Mesenchymal stem cell (in vitro differentiated cells and primary cell): ENCODE results near the gene ZNF316.

Source experiments
- DNase-seq: peaks from one replicate; pipeline ENCODE4 v3.0.0-alpha.2; 2013
- H2AFZ ChIP-seq: one replicate; pipeline ENCODE4 v1.6.1; 2013; ENCODE audit warnings: low read depth, mild to moderate bottlenecking, control low read depth, inconsistent platforms, low read length, moderate library complexity
- H2AK5ac ChIP-seq: 2 replicates; pipeline ENCODE4 v1.6.1; 2013; ENCODE audit warnings: low read length, moderate library complexity, mild to moderate bottlenecking, inconsistent platforms; ENCODE audit not compliant: severe bottlenecking
- H2BK120ac ChIP-seq: one replicate; pipeline ENCODE4 v1.6.1; 2013; ENCODE audit warnings: low read depth, mild to moderate bottlenecking, inconsistent platforms, low read length, moderate library complexity
- H2BK12ac ChIP-seq, 2 experiments: one replicate each; pipeline ENCODE4 v1.6.1; 2013; ENCODE audit warnings: inconsistent platforms in 2 of 2, low read length in 2 of 2, mild to moderate bottlenecking in 2 of 2, moderate library complexity in 2 of 2, control low read depth in 1 of 2
- H2BK15ac ChIP-seq: one replicate; pipeline ENCODE4 v1.6.1; 2013; ENCODE audit warnings: mild to moderate bottlenecking, low read depth, inconsistent platforms; ENCODE audit not compliant: poor library complexity, severe bottlenecking
- H2BK5ac ChIP-seq: 2 replicates; pipeline ENCODE4 v1.6.1; 2013; ENCODE audit warnings: low read depth, mild to moderate bottlenecking, low read length, control low read depth, inconsistent platforms; ENCODE audit not compliant: poor library complexity, severe bottlenecking
- H3K14ac ChIP-seq, 2 experiments: one replicate each; pipeline ENCODE4 v1.6.1; 2013; ENCODE audit warnings: inconsistent platforms in 2 of 2, low read length in 2 of 2, control low read depth in 1 of 2, mild to moderate bottlenecking in 1 of 2, moderate library complexity in 1 of 2
- H3K18ac ChIP-seq, 2 experiments: one replicate each; pipeline ENCODE4 v1.6.1; 2013; ENCODE audit warnings: inconsistent platforms in 2 of 2, low read length in 2 of 2, control low read depth in 1 of 2, low read depth in 1 of 2, mild to moderate bottlenecking in 1 of 2
- H3K23ac ChIP-seq, 2 experiments: one replicate each; pipeline ENCODE4 v1.6.1; 2013; ENCODE audit warnings: inconsistent platforms in 2 of 2, low read length in 2 of 2, mild to moderate bottlenecking in 2 of 2, moderate library complexity in 2 of 2, control low read depth in 1 of 2
- H3K27ac ChIP-seq: 2 replicates; pipeline ENCODE4 v1.5.1; 2013; ENCODE audit warnings: mild to moderate bottlenecking, moderate library complexity, low read length, control low read depth, inconsistent platforms; ENCODE audit not compliant: poor library complexity, severe bottlenecking
- H3K27me3 ChIP-seq, 2 experiments: 2 replicates each; pipeline versions ENCODE4 v1.6.1 to v1.7.0; 2013; ENCODE audit warnings: low read length in 2 of 2, mild to moderate bottlenecking in 2 of 2, moderate library complexity in 2 of 2, control low read depth in 1 of 2, inconsistent platforms in 1 of 2; ENCODE audit not compliant: control insufficient read depth in 1 of 2, insufficient read depth in 1 of 2
- H3K36me3 ChIP-seq, 2 experiments: 2 replicates each; pipeline versions ENCODE4 v1.6.1 to v1.7.0; 2013; ENCODE audit warnings: low read length in 2 of 2, control low read depth in 1 of 2, inconsistent platforms in 1 of 2, low read depth in 1 of 2, mild to moderate bottlenecking in 1 of 2; ENCODE audit not compliant: insufficient read depth in 2 of 2, control insufficient read depth in 1 of 2
- H3K4ac ChIP-seq, 2 experiments: one replicate each; pipeline ENCODE4 v1.6.1; 2013; ENCODE audit warnings: inconsistent platforms in 2 of 2, low read length in 2 of 2, mild to moderate bottlenecking in 2 of 2, moderate library complexity in 2 of 2, control low read depth in 1 of 2, low read depth in 1 of 2
- H3K4me1 ChIP-seq: 2 replicates; pipeline ENCODE4 v1.6.1; 2013; ENCODE audit warnings: low read depth, low read length, control low read depth; ENCODE audit not compliant: control insufficient read depth, insufficient read depth
- H3K4me2 ChIP-seq: 2 replicates; pipeline ENCODE4 v1.6.1; 2013; ENCODE audit warnings: low read length, mild to moderate bottlenecking, inconsistent platforms; ENCODE audit not compliant: poor library complexity, severe bottlenecking
- H3K4me3 ChIP-seq, 2 experiments: 2 replicates each; pipeline versions ENCODE4 v1.5.1 to v1.7.0; 2013; ENCODE audit warnings: low read length in 2 of 2, mild to moderate bottlenecking in 2 of 2, control low read depth in 1 of 2, low read depth in 1 of 2; ENCODE audit not compliant: insufficient read depth in 1 of 2
- H3K79me1 ChIP-seq: replicated peaks from 2 replicates; pipeline ENCODE4 v1.6.1; 2013; ENCODE audit warnings: mild to moderate bottlenecking, control low read depth, low read length, inconsistent platforms; ENCODE audit not compliant: poor library complexity, severe bottlenecking
- H3K9ac ChIP-seq: 2 replicates; pipeline ENCODE4 v1.7.0; 2013; ENCODE audit warnings: mild to moderate bottlenecking, low read length, moderate library complexity
- H3K9me3 ChIP-seq: 2 replicates; pipeline ENCODE4 v1.7.0; 2013; ENCODE audit warnings: mild to moderate bottlenecking, low read length; ENCODE audit not compliant: control insufficient read depth
- H4K8ac ChIP-seq: one replicate; pipeline ENCODE4 v1.6.1; 2013; ENCODE audit warnings: inconsistent platforms, mild to moderate bottlenecking, low read length, moderate library complexity
- H4K91ac ChIP-seq: one replicate; pipeline ENCODE4 v1.6.1; 2013; ENCODE audit warnings: mild to moderate bottlenecking, low read length, inconsistent platforms
- WGBS: methylation state at CpG from one replicate; pipeline ENCODE4 v1.1.7; 2013; ENCODE audit warnings: mixed read lengths; 5-methylcytosine and 5-hydroxymethylcytosine counted together

Gene ZNF316

DNA sequence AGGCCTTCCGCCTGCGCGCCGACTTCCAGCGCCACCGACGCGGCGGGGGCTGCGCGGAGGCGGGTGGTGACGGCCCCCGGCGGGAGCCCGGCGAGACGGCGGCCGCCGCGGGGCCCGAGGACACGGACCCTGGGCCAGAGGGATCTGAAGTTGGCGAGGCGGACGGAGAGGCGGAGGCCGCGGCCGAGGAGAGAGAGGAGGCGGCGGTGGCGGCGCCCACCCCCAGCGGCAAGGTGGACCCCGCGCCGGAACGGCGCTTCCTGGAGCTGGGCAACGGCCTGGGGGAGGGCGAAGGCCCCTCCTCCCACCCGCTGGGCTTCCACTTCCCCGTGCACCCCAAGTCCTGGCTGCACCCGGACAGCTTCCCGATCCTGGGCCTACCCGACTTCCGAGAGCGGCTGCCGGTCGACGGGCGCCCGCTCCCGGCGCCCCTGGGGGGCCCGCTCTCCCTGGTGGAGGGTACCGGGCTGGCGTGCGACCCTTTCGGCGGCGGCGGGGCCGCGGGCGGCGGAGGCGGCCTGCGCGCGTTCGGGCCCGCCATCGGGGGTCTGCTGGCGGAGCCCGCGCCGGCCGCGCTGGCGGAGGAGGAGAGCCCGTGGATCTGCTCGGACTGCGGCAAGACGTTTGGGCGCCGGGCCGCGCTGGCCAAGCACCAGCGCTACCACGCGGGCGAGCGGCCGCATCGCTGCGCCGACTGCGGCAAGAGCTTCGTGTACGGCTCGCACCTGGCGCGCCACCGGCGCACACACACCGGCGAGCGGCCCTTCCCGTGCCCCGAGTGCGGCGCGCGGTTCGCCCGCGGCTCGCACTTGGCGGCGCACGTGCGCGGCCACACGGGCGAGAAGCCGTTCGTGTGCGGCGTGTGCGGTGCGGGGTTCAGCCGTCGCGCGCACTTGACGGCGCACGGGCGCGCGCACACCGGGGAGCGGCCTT is 16.2 kb downstream of the ZNF316 start:
- H3K4ac ChIP-seq = no peak overlapping the region
- H3K18ac ChIP-seq = no peak overlapping the region
- H3K9ac ChIP-seq = no peak overlapping the region
- H3K4me2 ChIP-seq = no peak overlapping the region
- peaks cover 58 to 85% of the 10 kb centered on the region in 2 experiments for H3K36me3 ChIP-seq
- no peak for DNase-seq
- H3K79me1 ChIP-seq = peaks cover 52% of the 10 kb centered on the region
- no peak overlapping the region for H2BK5ac ChIP-seq
- H4K8ac ChIP-seq = no peak overlapping the region
- 97% methylated on average over 117 of the region's 146 CpGs for WGBS
- no peak overlapping the region for H3K14ac ChIP-seq
- H2BK15ac ChIP-seq = no peak overlapping the region
- no peaks in the 10 kb centered on the region for H3K27me3 ChIP-seq
- H3K4me3 ChIP-seq = no peak overlapping the region
- H3K27ac ChIP-seq = no peak overlapping the region
- H3K23ac ChIP-seq = no peak overlapping the region
- H2BK12ac ChIP-seq = no peak overlapping the region
- no peak overlapping the region for H2BK120ac ChIP-seq
- H2AFZ ChIP-seq = no peak overlapping the region
- H3K9me3 ChIP-seq = peaks cover 9% of the 10 kb centered on the region
- no peaks in the 10 kb centered on the region for H3K4me1 ChIP-seq
- no peak overlapping the region for H2AK5ac ChIP-seq
- H4K91ac ChIP-seq = peak overlapping the region; percentile 67

- Histone ChIP-seq H3K9me3 (peaks cover 12% of the 10 kb centered on the region), H3K4me2 (no peak overlapping the region), H2AK5ac (no peak overlapping the region), H3K23ac (no peak overlapping the region), H3K9ac (no peak overlapping the region), H3K36me3 (peaks cover 48 to 76% of the 10 kb centered on the region in 2 experiments), H3K4ac (no peak overlapping the region), H2BK15ac (no peak overlapping the region), H3K27me3 (no peaks in the 10 kb centered on the region), H2AFZ (no peak overlapping the region), H2BK12ac (no peak overlapping the region), H3K79me1 (peaks cover 44% of the 10 kb centered on the region), H3K4me3 (peak overlapping the region in 1 of 2 experiments; percentile 26), H4K8ac (no peak overlapping the region), H3K14ac (no peak overlapping the region), H4K91ac (peak overlapping the region; percentile 67), H3K18ac (no peak overlapping the region), H2BK5ac (no peak overlapping the region), H3K4me1 (no peaks in the 10 kb centered on the region), H2BK120ac (no peak overlapping the region), H3K27ac (no peak overlapping the region)
- 98% methylated on average over 89 of the region's 94 CpGs for WGBS
- no peak for DNase-seq
These were observed 17.2 kb downstream of the ZNF316 start for GRCh38 chr7:6654113-6654841.

- Histone ChIP-seq H3K9me3 (peaks cover 16% of the 10 kb centered on the region), H2AFZ (no peak overlapping the region), H3K18ac (no peak overlapping the region), H2AK5ac (no peak overlapping the region), H3K9ac (no peak overlapping the region), H2BK15ac (no peak overlapping the region), H4K8ac (no peak overlapping the region), H3K4me1 (no peaks in the 10 kb centered on the region), H3K14ac (no peak overlapping the region), H3K27ac (no peak overlapping the region), H3K4me3 (peak overlapping the region in 1 of 2 experiments; percentile 26), H3K4ac (no peak overlapping the region), H3K27me3 (no peaks in the 10 kb centered on the region), H3K23ac (no peak overlapping the region), H2BK5ac (no peak overlapping the region), H3K36me3 (peaks cover 41 to 68% of the 10 kb centered on the region in 2 experiments), H2BK120ac (no peak overlapping the region), H4K91ac (no peak overlapping the region), H2BK12ac (no peak overlapping the region), H3K79me1 (peaks cover 37% of the 10 kb centered on the region), H3K4me2 (no peak overlapping the region)
- DNase-seq = no peak
- WGBS = 97% methylated on average over 48 of the region's 48 CpGs
These were observed 17.9 kb downstream of the ZNF316 start for GRCh38 chr7:6654842-6655610.
